H1 (cell line): Measurements from ENCODE around the gene OIP5. TPM values are rescaled to one million over a fixed set of nuclear protein-coding genes. Genes with fewer than 3 reads are reported as not detected.

ENCODE experiments used
- polyA plus RNA-seq, 7 experiments: library from polyadenylated mRNA; depleted of rRNA in 3 of 7; stranded (reverse) in 5 of 7; unstranded in 2 of 7; fragments of >200 nt in 5 of 7; fragments of 200-250 nt in 2 of 7; gene quantifications; 1 replicate in 5 of 7; 2 replicates in 1 of 7; 4 replicates in 1 of 7; pipeline versions ENCODE4 v1.2.1 to v1.2.3, GENCODE V29; 2011 to 2013; ENCODE audit warnings: missing spikeins in 2 of 7, mixed read lengths in 2 of 7
- total RNA-seq: library from RNA; stranded (reverse); fragmentation: NEBNext Ultra II Directional; extraction: Animal tissue kit (Norgen Biotek cat#: 25700); gene quantifications from 2 replicates; pipeline ENCODE4 v1.2.1, GENCODE V29; 2021

OIP5 gene
- total and polyA plus RNA-seq, 2 of the 8 experiments (the other 6 are each of a cell fraction or from before 2014, with no cell fraction given): 34.8 to 44.5 TPM

Other genes starting within 250 kb of the OIP5 start
- gene INO80, start 216.3 kb downstream of the OIP5 start, total RNA-seq: 22.1 and 24.5 TPM in 2 replicates
- 4.3 and 7.2 TPM in 2 replicates for gene INO80, start 216.3 kb downstream of the OIP5 start, polyA plus RNA-seq (2011; rRNA removed)
- gene EXD1, start 101.8 kb downstream of the OIP5 start, total RNA-seq: 0.54 TPM in 1 of 2 replicates, not detected in the other
- gene EXD1, start 101.8 kb downstream of the OIP5 start, polyA plus RNA-seq (2011; rRNA removed): 0.06 and 0.08 TPM in 2 replicates
- 83.3 and 89.0 TPM in 2 replicates for gene CHP1, start 101.3 kb downstream of the OIP5 start, total RNA-seq
- gene CHP1, start 101.3 kb downstream of the OIP5 start, polyA plus RNA-seq (2011; rRNA removed): 31.7 and 45.2 TPM in 2 replicates
- gene NUSAP1, start 290 bp upstream of the OIP5 start, total RNA-seq: 135 and 144 TPM in 2 replicates
- gene NUSAP1, start 290 bp upstream of the OIP5 start, polyA plus RNA-seq (2011; rRNA removed): 60.8 and 65.0 TPM in 2 replicates
- 15.0 and 16.2 TPM in 2 replicates for gene NDUFAF1, start 69.9 kb upstream of the OIP5 start, total RNA-seq
- gene NDUFAF1, start 69.9 kb upstream of the OIP5 start, polyA plus RNA-seq (2011; rRNA removed): 5.9 and 10.8 TPM in 2 replicates
- 47.7 and 57.8 TPM in 2 replicates for gene RTF1, start 84.5 kb upstream of the OIP5 start, total RNA-seq
- gene RTF1, start 84.5 kb upstream of the OIP5 start, polyA plus RNA-seq (2011; rRNA removed): 18.6 and 22.6 TPM in 2 replicates
- gene ITPKA, start 161.3 kb upstream of the OIP5 start, total RNA-seq: 0.67 and 0.99 TPM in 2 replicates
- 0.25 and 0.39 TPM in 2 replicates for gene ITPKA, start 161.3 kb upstream of the OIP5 start, polyA plus RNA-seq (2011; rRNA removed)
- 0.19 and 0.38 TPM in 2 replicates for gene LTK, start 181.2 kb upstream of the OIP5 start, total RNA-seq
- gene LTK, start 181.2 kb upstream of the OIP5 start, polyA plus RNA-seq (2011; rRNA removed): 0.05 and 0.06 TPM in 2 replicates
- 84.3 and 86.6 TPM in 2 replicates for gene RPAP1, start 211.7 kb upstream of the OIP5 start, total RNA-seq
- gene RPAP1, start 211.7 kb upstream of the OIP5 start, polyA plus RNA-seq (2011; rRNA removed): 53.3 and 85.6 TPM in 2 replicates
- 96.8 and 98.8 TPM in 2 replicates for gene TYRO3, start 226.6 kb upstream of the OIP5 start, total RNA-seq
- 82.7 and 131 TPM in 2 replicates for gene TYRO3, start 226.6 kb upstream of the OIP5 start, polyA plus RNA-seq (2011; rRNA removed)